HepG2 (cell line): ENCODE results near the gene IL10RA. TPM values are rescaled to one million over a fixed set of nuclear protein-coding genes. Genes with fewer than 3 reads are reported as not detected.

Source experiments
- ATAC-seq: fragments of 200-7000 bp; cut with Tn5 transposase; 3 replicates; pipeline ENCODE4 v1.9.1; 2020; ENCODE audit warnings: mild to moderate bottlenecking, moderate library complexity
- BruUV-seq: library from RNA; stranded (reverse); fragments of 400-500 nt; replicated peaks from 2 replicates; lab custom pipeline; 2021; lab: Mats Ljungman, UMichigan
- CTCF ChIA-PET: fragments of 300-600 bp; formaldehyde crosslinking; extraction: SDS; loops from one replicate; lab custom pipeline; 2021; ENCODE audit warnings: low total read pairs, inconsistent platforms, low intra/inter-chr PET ratio; lab: Yijun Ruan, JAX
- POLR2A ChIA-PET: fragments of 350-600 bp; sonication (Branson Sonifier 250); formaldehyde crosslinking; loops from one replicate; lab custom pipeline; 2020; ENCODE audit warnings: antibody characterized with exemption, inconsistent platforms; lab: Yijun Ruan, JAX
- DNase-seq: peaks from one replicate; pipeline ENCODE4 v3.0.0-alpha.2; 2015; ENCODE audit warnings: low spot score
- FAIRE-seq: peaks from 3 replicates; lab custom pipeline; 2011; peaks lifted over from hg19 to GRCh38; lab: Jason Lieb, UNC
- H2AFZ ChIP-seq: one replicate; pipeline ENCODE4 v1.6.1; 2011; ENCODE audit warnings: low read length, inconsistent platforms
- H3K27ac ChIP-seq: fragments of 300-600 bp; 3 replicates; pipeline ENCODE4 v1.8.0; 2011; ENCODE audit warnings: mixed run types, mild to moderate bottlenecking, mixed read lengths, low read length, inconsistent platforms; ENCODE audit not compliant: insufficient read depth; ENCODE audit errors: extremely low read length
- H3K27me3 ChIP-seq, 2 experiments: fragments of 200-600 bp in 1 of 2; 2 replicates in 1 of 2; 3 replicates in 1 of 2; pipeline versions ENCODE4 v1.6.0 to v1.8.0; 2011; ENCODE audit warnings: low read length in 2 of 2, mild to moderate bottlenecking in 2 of 2, moderate library complexity in 2 of 2, inconsistent platforms in 1 of 2; ENCODE audit not compliant: insufficient read depth in 2 of 2, control insufficient read depth in 1 of 2
- H3K36me3 ChIP-seq, 2 experiments: fragments of 200-600 bp in 1 of 2; replicated peaks in 1 of 2; 2 replicates in 1 of 2; 3 replicates in 1 of 2; pipeline versions ENCODE4 v1.5.1 to v1.8.0; 2011; ENCODE audit warnings: low read length in 2 of 2, inconsistent platforms in 1 of 2; ENCODE audit not compliant: insufficient read depth in 2 of 2, control insufficient read depth in 1 of 2
- H3K4me1 ChIP-seq: 2 replicates; pipeline ENCODE4 v1.5.1; 2012; ENCODE audit warnings: low read length, inconsistent platforms; ENCODE audit not compliant: insufficient read depth
- H3K4me2 ChIP-seq: 2 replicates; pipeline ENCODE4 v1.6.0; 2011; ENCODE audit warnings: low read depth, low read length, inconsistent platforms
- H3K4me3 ChIP-seq, 3 experiments: fragments of 200-600 bp in 1 of 3; sonication (generic), shearing (Covaris generic) in 1 of 3; replicated peaks in 1 of 3; 2 replicates each; pipeline ENCODE4 v1.5.1; 2011 to 2016; ENCODE audit warnings: low read length in 3 of 3, inconsistent platforms in 2 of 3, low read depth in 2 of 3, mild to moderate bottlenecking in 2 of 3, control low read depth in 1 of 3, mixed read lengths in 1 of 3; ENCODE audit not compliant: insufficient read depth in 1 of 3
- H3K79me2 ChIP-seq: one replicate; pipeline ENCODE4 v1.6.1; 2011; ENCODE audit warnings: low read length, inconsistent platforms; ENCODE audit not compliant: insufficient read depth
- H3K9ac ChIP-seq: 2 replicates; pipeline ENCODE4 v1.6.0; 2011; ENCODE audit warnings: mild to moderate bottlenecking, low read depth, low read length, inconsistent platforms; ENCODE audit not compliant: insufficient read depth
- H3K9me3 ChIP-seq: 2 replicates; pipeline ENCODE4 v1.5.1; 2012; ENCODE audit warnings: mild to moderate bottlenecking, low read length
- H4K20me1 ChIP-seq: 2 replicates; pipeline ENCODE4 v1.6.0; 2011; ENCODE audit warnings: inconsistent platforms, mild to moderate bottlenecking, low read length, moderate library complexity; ENCODE audit not compliant: insufficient read depth
- FOXA3 ChIP-seq: IDR thresholded peaks from 2 replicates; pipeline ENCODE4 v1.6.1; 2016; ENCODE audit warnings: missing genetic modification reagents, missing compliant biosample characterization
- HINFP ChIP-seq: sonication (generic); formaldehyde crosslinking; IDR thresholded peaks from 2 replicates; pipeline ENCODE4 v1.4.0; 2020; ENCODE audit warnings: low read depth, mild to moderate bottlenecking, missing genetic modification reagents
- HOXA3 ChIP-seq: sonication (generic); formaldehyde crosslinking; IDR thresholded peaks from 2 replicates; pipeline ENCODE4 v1.5.0; 2020; ENCODE audit warnings: missing genetic modification reagents
- MAF1 ChIP-seq: sonication (generic); formaldehyde crosslinking; IDR thresholded peaks from 2 replicates; pipeline ENCODE4 v1.5.0; 2020; ENCODE audit warnings: missing genetic modification reagents, borderline replicate concordance
- NAIF1 ChIP-seq: sonication (generic); formaldehyde crosslinking; IDR thresholded peaks from 2 replicates; pipeline ENCODE4 v1.5.0; 2020; ENCODE audit warnings: mild to moderate bottlenecking, missing genetic modification reagents, borderline replicate concordance
- NFYC ChIP-seq: IDR thresholded peaks from 2 replicates; pipeline ENCODE4 v1.6.1; 2016; ENCODE audit warnings: missing genetic modification reagents, missing compliant biosample characterization
- POGZ ChIP-seq: sonication (generic); formaldehyde crosslinking; IDR thresholded peaks from 2 replicates; pipeline ENCODE4 v1.4.0; 2020; ENCODE audit warnings: mild to moderate bottlenecking, missing genetic modification reagents
- SAFB2 ChIP-seq: sonication (generic); formaldehyde crosslinking; IDR thresholded peaks from 2 replicates; pipeline ENCODE4 v1.5.1; 2020; ENCODE audit warnings: missing genetic modification reagents, low read depth, mild to moderate bottlenecking, borderline replicate concordance
- SKIL ChIP-seq: sonication (generic); formaldehyde crosslinking; IDR thresholded peaks from 2 replicates; pipeline ENCODE4 v1.8.0; 2022; ENCODE audit warnings: missing genetic modification reagents, mild to moderate bottlenecking, moderate library complexity, borderline replicate concordance
- ZNF589 ChIP-seq: sonication (generic); formaldehyde crosslinking; conservative IDR thresholded peaks from 2 replicates; pipeline ENCODE4 v1.8.0; 2022; ENCODE audit warnings: mild to moderate bottlenecking, moderate library complexity, missing genetic modification reagents
- ZNF629 ChIP-seq: sonication (generic); formaldehyde crosslinking; conservative IDR thresholded peaks from 2 replicates; pipeline ENCODE4 v1.5.0; 2020; ENCODE audit warnings: missing genetic modification reagents
- WGBS: methylation state at CpG from one replicate; pipeline ENCODE4 v1.1.6; 2017; ENCODE audit warnings: low lambda C conversion rate; 5-methylcytosine and 5-hydroxymethylcytosine counted together
- in situ Hi-C: cut with HindIII; loops from 2 replicates; pipeline ENCODE4 v1.10.0; 2017; ENCODE audit warnings: low pct_unique_long_range_greater_than_20kb; ENCODE audit not compliant: extremely low pct_ligation_motif_present
- intact Hi-C: fragments of 100-400 bp; cut with micrococcal nuclease; formaldehyde crosslinking; loops from one replicate; pipeline ENCODE4 v1.10.0; 2022; ENCODE audit not compliant: unreplicated experiment
- polyA plus RNA-seq, 8 experiments: library from polyadenylated mRNA; depleted of rRNA in 3 of 8; stranded (reverse) in 7 of 8; unstranded in 1 of 8; fragments of >200 nt; fragmentation: Illumina TruSeq in 4 of 8; extraction: Trizol in 4 of 8; gene quantifications; 2 replicates each; pipeline versions ENCODE4 v1.2.1 to v1.2.3, GENCODE V29; 2011 to 2016; ENCODE audit warnings: low read depth in 4 of 8, missing spikeins in 1 of 8, mixed read lengths in 1 of 8; ENCODE audit not compliant: insufficient read depth in 1 of 8
- total RNA-seq, 5 experiments: library from RNA; depleted of rRNA; stranded (reverse); fragments of >200 nt; fragmentation: Illumina TruSeq; extraction: Trizol; gene quantifications; 2 replicates each; pipeline ENCODE4 v1.2.3, GENCODE V29; 2016; ENCODE audit warnings: low read depth in 1 of 5
- TF ChIP-seq, protein P1 (sequence below): sonication (generic); formaldehyde crosslinking; IDR thresholded peaks from 2 replicates; pipeline ENCODE4 v1.4.0; 2020; ENCODE audit warnings: missing genetic modification reagents

IL10RA gene
- total and polyA plus RNA-seq, 2 of the 13 experiments (the other 11 are each of a cell fraction or from before 2014, with no cell fraction given) = not detected

DNA sequence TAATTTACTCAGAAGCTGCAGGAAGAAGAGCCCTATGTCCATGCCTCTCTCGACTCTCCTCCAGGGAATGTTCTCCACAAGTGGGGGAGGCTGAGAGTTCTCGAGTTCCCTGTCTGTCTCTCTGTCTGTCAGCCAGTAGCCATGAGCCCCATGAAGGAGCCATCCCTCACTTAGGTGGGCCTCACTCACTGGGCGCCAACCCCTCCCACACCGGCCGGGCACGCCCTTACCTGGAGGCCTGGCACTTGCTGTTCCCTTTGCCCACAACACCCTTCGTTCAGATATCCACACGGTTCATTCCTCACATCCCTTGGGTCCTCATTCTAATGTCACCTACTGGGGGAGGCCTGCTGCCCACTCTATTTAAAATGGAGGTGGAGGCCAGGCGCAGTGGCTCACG is 14.2 kb upstream of the IL10RA start:
- no peak overlapping the region for H3K4me2 ChIP-seq
- H3K9me3 ChIP-seq = no peaks in the 10 kb centered on the region
- BruUV-seq = no TSS peak
- no peaks in the 10 kb centered on the region for H3K79me2 ChIP-seq
- POLR2A ChIA-PET = no interaction called here
- H3K4me1 ChIP-seq = no peaks in the 10 kb centered on the region
- CTCF ChIA-PET = no interaction called here
- peaks cover 0 to 44% of the 10 kb centered on the region in 2 experiments; a peak in 2 of 5 replicates for H3K27me3 ChIP-seq
- H3K27ac ChIP-seq = no peak overlapping the region
- DNase-seq (no peak), ATAC-seq (no peak), FAIRE-seq (no peak)
- TF ChIP-seq MAF1 (CRISPR knock-in tag) = no peak
- no peak overlapping the region for H3K9ac ChIP-seq
- H3K36me3 ChIP-seq = no peaks in the 10 kb centered on the region
- in situ Hi-C loops (no loop called here), intact Hi-C loops (no loop called here)
- no peak overlapping the region for H3K4me3 ChIP-seq
- no peak overlapping the region for H2AFZ ChIP-seq
- 41% methylated on average over 10 of the region's 10 CpGs for WGBS
- no peaks in the 10 kb centered on the region for H4K20me1 ChIP-seq

- DNase-seq = no peak
- Histone ChIP-seq H2AFZ (no peak overlapping the region), H4K20me1 (no peaks in the 10 kb centered on the region), H3K9ac (no peak overlapping the region), H3K36me3 (no peaks in the 10 kb centered on the region), H3K4me2 (no peak overlapping the region), H3K4me1 (no peaks in the 10 kb centered on the region), H3K27me3 (peaks cover 0 to 44% of the 10 kb centered on the region in 2 experiments; a peak in 2 of 5 replicates), H3K27ac (no peak overlapping the region), H3K4me3 (no peak overlapping the region), H3K79me2 (no peaks in the 10 kb centered on the region), H3K9me3 (no peaks in the 10 kb centered on the region)
- intact Hi-C loops (no loop called here), in situ Hi-C loops (no loop called here)
- ATAC-seq = no peak
- CTCF ChIA-PET = no interaction called here
- WGBS = 9% methylated on average over 7 of the region's 9 CpGs
- BruUV-seq = no TSS peak
- POLR2A ChIA-PET = no interaction called here
- FAIRE-seq = no peak
- no peak for TF ChIP-seq HINFP
- TF ChIP-seq ZNF589 (CRISPR knock-in tag) = no peak
- no peak for TF ChIP-seq ZNF629 (CRISPR knock-in tag)
- no peak for TF ChIP-seq SAFB2 (CRISPR knock-in tag)
- TF ChIP-seq, protein P1, sequence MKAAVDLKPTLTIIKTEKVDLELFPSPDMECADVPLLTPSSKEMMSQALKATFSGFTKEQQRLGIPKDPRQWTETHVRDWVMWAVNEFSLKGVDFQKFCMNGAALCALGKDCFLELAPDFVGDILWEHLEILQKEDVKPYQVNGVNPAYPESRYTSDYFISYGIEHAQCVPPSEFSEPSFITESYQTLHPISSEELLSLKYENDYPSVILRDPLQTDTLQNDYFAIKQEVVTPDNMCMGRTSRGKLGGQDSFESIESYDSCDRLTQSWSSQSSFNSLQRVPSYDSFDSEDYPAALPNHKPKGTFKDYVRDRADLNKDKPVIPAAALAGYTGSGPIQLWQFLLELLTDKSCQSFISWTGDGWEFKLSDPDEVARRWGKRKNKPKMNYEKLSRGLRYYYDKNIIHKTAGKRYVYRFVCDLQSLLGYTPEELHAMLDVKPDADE (CRISPR knock-in tag) = no peak
- TF ChIP-seq NAIF1 (CRISPR knock-in tag) = no peak
- no peak for TF ChIP-seq FOXA3 (CRISPR knock-in tag)
- no peak for TF ChIP-seq HOXA3
- TF ChIP-seq SKIL (CRISPR knock-in tag) = no peak
- TF ChIP-seq NFYC (CRISPR knock-in tag) = no peak
- TF ChIP-seq POGZ (CRISPR knock-in tag) = no peak
Observed at GRCh38 chr11:117972629-117973502, 13.3 kb upstream of the IL10RA start.
